ENCODE data around the gene TTC3. TPM values are rescaled to one million over a fixed set of nuclear protein-coding genes. Genes with fewer than 3 reads are reported as not detected.

TTC3 gene
- total RNA-seq, 2 experiments from 2014 or later, result 53.7 to 53.8 TPM

- Mint-ChIP-seq H3K9me3 (no peaks in the 10 kb centered on the region), H3K27me3 (ENCODE audit: low read depth) (no peaks in the 10 kb centered on the region), H3K4me3 (no peak overlapping the region), H3K36me3 (ENCODE audit: low read depth) (peaks cover 17% of the 10 kb centered on the region), H3K4me1 (ENCODE audit: low read depth) (peaks cover 53% of the 10 kb centered on the region), H3K27ac (no peak overlapping the region)
- DNase-seq, result no peak
- intact Hi-C loops (cut with micrococcal nuclease), result no loop called here
- CTCF ChIA-PET, result no interaction called here
Observed at GRCh38 chr21:37241426-37241825, 168.4 kb downstream of the TTC3 start.

- Mint-ChIP-seq H3K9me3 (no peaks in the 10 kb centered on the region), H3K4me3 (no peak overlapping the region), H3K27ac (peak overlapping the region; percentile 7), H3K27me3 (ENCODE audit: low read depth) (no peaks in the 10 kb centered on the region), H3K36me3 (ENCODE audit: low read depth) (peaks cover 8% of the 10 kb centered on the region), H3K4me1 (ENCODE audit: low read depth) (peaks cover 46% of the 10 kb centered on the region)
- no peak for DNase-seq
- CTCF ChIA-PET, result no interaction called here
- intact Hi-C loops (cut with micrococcal nuclease), result no loop called here
Observed at GRCh38 chr21:37243961-37244360, 170.9 kb downstream of the TTC3 start.

GRCh38 chr21:37244501-37245095 is 171.5 kb downstream of the TTC3 start:
- DNase-seq, result no peak
- no peaks in the 10 kb centered on the region for H3K9me3 Mint-ChIP-seq
- H3K4me1 Mint-ChIP-seq (ENCODE audit: low read depth), result peaks cover 51% of the 10 kb centered on the region
- H3K27ac Mint-ChIP-seq, result peak overlapping the region; percentile 1
- intact Hi-C loops (cut with micrococcal nuclease), result no loop called here
- peaks cover 6% of the 10 kb centered on the region for H3K36me3 Mint-ChIP-seq (ENCODE audit: low read depth)
- peak overlapping the region; percentile 5 for H3K4me3 Mint-ChIP-seq
- no peaks in the 10 kb centered on the region for H3K27me3 Mint-ChIP-seq (ENCODE audit: low read depth)
- CTCF ChIA-PET, result no interaction called here

- CTCF ChIA-PET, result no interaction called here
Observed at GRCh38 chr21:37245151-37245550, 172.1 kb downstream of the TTC3 start.

GRCh38 chr21:37248298-37248697 is 175.2 kb downstream of the TTC3 start:
- Mint-ChIP-seq H3K36me3 (ENCODE audit: low read depth) (peaks cover 4% of the 10 kb centered on the region), H3K9me3 (no peaks in the 10 kb centered on the region), H3K27ac (no peak overlapping the region), H3K27me3 (ENCODE audit: low read depth) (no peaks in the 10 kb centered on the region), H3K4me1 (ENCODE audit: low read depth) (peaks cover 62% of the 10 kb centered on the region), H3K4me3 (no peak overlapping the region)
- intact Hi-C loops (cut with micrococcal nuclease), result no loop called here
- no peak for DNase-seq
- CTCF ChIA-PET, result interaction anchor here (0.6 kb wide), 1 partner anchor 134 kb away, joined by 3 read pairs; no protein-coding TSS in a partner anchor

More at GRCh38 chr21:37245151-37245550, 172.1 kb downstream of the TTC3 start:
- no peak for DNase-seq
- Mint-ChIP-seq H3K27me3 (ENCODE audit: low read depth) (no peaks in the 10 kb centered on the region), H3K4me1 (ENCODE audit: low read depth) (peaks cover 55% of the 10 kb centered on the region), H3K9me3 (no peaks in the 10 kb centered on the region), H3K4me3 (peak overlapping the region; percentile 5), H3K36me3 (ENCODE audit: low read depth) (peaks cover 6% of the 10 kb centered on the region), H3K27ac (peak overlapping the region; percentile 4)
- intact Hi-C loops (cut with micrococcal nuclease), result no loop called here

- Mint-ChIP-seq H3K36me3 (ENCODE audit: low read depth) (peaks cover 4% of the 10 kb centered on the region), H3K9me3 (no peaks in the 10 kb centered on the region), H3K27ac (no peak overlapping the region), H3K27me3 (ENCODE audit: low read depth) (no peaks in the 10 kb centered on the region), H3K4me3 (no peak overlapping the region), H3K4me1 (ENCODE audit: low read depth) (peaks cover 59% of the 10 kb centered on the region)
- CTCF ChIA-PET, result no interaction called here
- DNase-seq, result no peak
- intact Hi-C loops (cut with micrococcal nuclease), result no loop called here
Observed at GRCh38 chr21:37249112-37249904, 176.3 kb downstream of the TTC3 start.

GRCh38 chr21:37251294-37251634 is 178.2 kb downstream of the TTC3 start:
- peaks cover 43% of the 10 kb centered on the region for H3K4me1 Mint-ChIP-seq (ENCODE audit: low read depth)
- no peaks in the 10 kb centered on the region for H3K9me3 Mint-ChIP-seq
- no peak overlapping the region for H3K27ac Mint-ChIP-seq
- intact Hi-C loops (cut with micrococcal nuclease), result no loop called here
- H3K36me3 Mint-ChIP-seq (ENCODE audit: low read depth), result peaks cover 4% of the 10 kb centered on the region
- DNase-seq, result no peak
- no peaks in the 10 kb centered on the region for H3K27me3 Mint-ChIP-seq (ENCODE audit: low read depth)
- CTCF ChIA-PET, result interaction anchor here (0.6 to 0.7 kb wide), 2 partner anchors 32 to 206 kb away, joined by 4 read pairs; no protein-coding TSS in a partner anchor
- H3K4me3 Mint-ChIP-seq, result no peak overlapping the region

Other genes with a start within 250 kb of the TTC3 start
- gene HLCS, start 106.6 kb upstream of the TTC3 start, total RNA-seq, result 10 to 100 TPM; 12.5 to 12.6 TPM
- gene RIPPLY3, start 66.6 kb upstream of the TTC3 start, total RNA-seq, result under 1 TPM in 1 of 2 experiments, not detected in 1; 0.10 TPM
- gene PIGP, start 183 bp upstream of the TTC3 start, total RNA-seq, result 10 to 100 TPM; 12.0 to 16.9 TPM
- gene VPS26C, start 194.1 kb downstream of the TTC3 start, total RNA-seq, result 10 to 100 TPM; 50.1 to 51.0 TPM